ENCODE measurements around the gene IL4R.
"Not testable (repeated sequence)": the region's sequence is repeated elsewhere in the genome, so short reads cannot be mapped to it uniquely, and the experiment has no call there.

The IL4R gene

DNA sequence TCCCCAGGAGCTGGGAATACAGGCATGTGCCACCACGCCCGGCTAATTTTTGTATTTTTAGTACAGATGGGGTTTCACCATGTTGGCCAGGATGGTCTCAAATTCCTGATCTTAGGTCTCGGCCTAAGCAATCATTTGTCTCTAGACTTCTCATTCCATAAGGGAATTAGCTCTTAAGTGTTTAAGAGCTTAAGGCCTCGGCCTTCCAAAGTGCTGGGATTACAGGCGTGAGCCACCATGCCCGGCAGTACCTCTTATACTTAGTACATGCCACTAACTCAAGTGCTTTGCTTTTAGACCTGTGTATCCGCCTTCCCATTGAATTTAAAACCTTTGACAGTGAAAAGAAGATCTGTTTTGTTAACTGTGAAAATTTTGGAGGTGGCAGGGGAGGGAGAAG, 71.6 kb downstream of the IL4R start:
- H3K27me3 ChIP-seq (replicated peaks; ENCODE audit: control insufficient read depth, insufficient read depth, low read length, poor library complexity, severe bottlenecking), result no peaks in the 10 kb centered on the region
- no peaks in the 10 kb centered on the region for H3K4me1 ChIP-seq (ENCODE audit: control insufficient read depth, insufficient read depth, low read length, poor library complexity, severe bottlenecking)
- no peak overlapping the region for H3K4me3 ChIP-seq (ENCODE audit: insufficient read depth, low read depth, low read length, poor library complexity, severe bottlenecking)
- DNase-seq, result no peak
- no peaks in the 10 kb centered on the region for H3K9me3 ChIP-seq (ENCODE audit: control insufficient read depth, low read length)
- H3K36me3 ChIP-seq (ENCODE audit: control insufficient read depth, insufficient read depth, low read length), result no peaks in the 10 kb centered on the region
- H3K27ac ChIP-seq (ENCODE audit: insufficient read depth, low read length, poor library complexity, severe bottlenecking), result no peak overlapping the region

GRCh38 chr16:27386674-27387073, 72.9 kb downstream of the IL4R start:
- no peak overlapping the region for H3K27ac ChIP-seq (ENCODE audit: insufficient read depth, low read length, poor library complexity, severe bottlenecking)
- no peak overlapping the region for H3K4me3 ChIP-seq (ENCODE audit: insufficient read depth, low read depth, low read length, poor library complexity, severe bottlenecking)
- no peaks in the 10 kb centered on the region for H3K36me3 ChIP-seq (ENCODE audit: control insufficient read depth, insufficient read depth, low read length)
- DNase-seq, result no peak
- no peaks in the 10 kb centered on the region for H3K9me3 ChIP-seq (ENCODE audit: control insufficient read depth, low read length)
- no peaks in the 10 kb centered on the region for H3K27me3 ChIP-seq (replicated peaks; ENCODE audit: control insufficient read depth, insufficient read depth, low read length, poor library complexity, severe bottlenecking)
- no peaks in the 10 kb centered on the region for H3K4me1 ChIP-seq (ENCODE audit: control insufficient read depth, insufficient read depth, low read length, poor library complexity, severe bottlenecking)

DNA sequence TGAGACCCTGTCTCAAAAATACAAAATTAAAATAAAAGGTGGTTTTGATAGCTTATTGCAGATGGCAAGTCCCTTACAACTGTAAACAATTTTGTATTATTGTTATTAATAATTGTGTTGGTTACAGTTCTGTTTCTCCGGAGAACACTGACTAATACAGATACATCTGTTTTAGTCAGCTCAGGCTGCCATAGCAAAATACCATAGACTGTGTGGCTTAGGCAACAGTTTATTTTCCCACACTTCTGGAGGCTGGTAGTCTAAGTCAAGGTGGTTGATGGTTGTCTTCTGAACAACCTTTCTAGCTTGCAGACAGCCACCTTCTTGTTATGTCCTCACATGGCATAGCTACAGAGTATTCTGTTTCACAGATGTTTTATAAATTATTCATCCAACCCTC, 74.0 kb downstream of the IL4R start:
- Histone ChIP-seq H3K36me3 (ENCODE audit: control insufficient read depth, insufficient read depth, low read length) (no peaks in the 10 kb centered on the region), H3K27ac (ENCODE audit: insufficient read depth, low read length, poor library complexity, severe bottlenecking) (no peak overlapping the region), H3K4me1 (ENCODE audit: control insufficient read depth, insufficient read depth, low read length, poor library complexity, severe bottlenecking) (no peaks in the 10 kb centered on the region), H3K4me3 (ENCODE audit: insufficient read depth, low read depth, low read length, poor library complexity, severe bottlenecking) (no peak overlapping the region), H3K27me3 (replicated peaks; ENCODE audit: control insufficient read depth, insufficient read depth, low read length, poor library complexity, severe bottlenecking) (no peaks in the 10 kb centered on the region), H3K9me3 (ENCODE audit: control insufficient read depth, low read length) (no peaks in the 10 kb centered on the region)
- no peak for DNase-seq

- Histone ChIP-seq H3K27me3 (replicated peaks; ENCODE audit: control insufficient read depth, insufficient read depth, low read length, poor library complexity, severe bottlenecking) (no peaks in the 10 kb centered on the region), H3K27ac (ENCODE audit: insufficient read depth, low read length, poor library complexity, severe bottlenecking) (no peak overlapping the region), H3K4me1 (ENCODE audit: control insufficient read depth, insufficient read depth, low read length, poor library complexity, severe bottlenecking) (no peaks in the 10 kb centered on the region), H3K4me3 (ENCODE audit: insufficient read depth, low read depth, low read length, poor library complexity, severe bottlenecking) (no peak overlapping the region), H3K9me3 (ENCODE audit: control insufficient read depth, low read length) (no peaks in the 10 kb centered on the region), H3K36me3 (ENCODE audit: control insufficient read depth, insufficient read depth, low read length) (no peaks in the 10 kb centered on the region)
- DNase-seq, result no peak
Measured at GRCh38 chr16:27389272-27389961, 75.6 kb downstream of the IL4R start.

GRCh38 chr16:27390151-27390550, 76.4 kb downstream of the IL4R start:
- Histone ChIP-seq H3K27me3 (replicated peaks; ENCODE audit: control insufficient read depth, insufficient read depth, low read length, poor library complexity, severe bottlenecking) (no peaks in the 10 kb centered on the region), H3K4me3 (ENCODE audit: insufficient read depth, low read depth, low read length, poor library complexity, severe bottlenecking) (no peak overlapping the region), H3K9me3 (ENCODE audit: control insufficient read depth, low read length) (no peaks in the 10 kb centered on the region), H3K27ac (ENCODE audit: insufficient read depth, low read length, poor library complexity, severe bottlenecking) (no peak overlapping the region), H3K36me3 (ENCODE audit: control insufficient read depth, insufficient read depth, low read length) (no peaks in the 10 kb centered on the region), H3K4me1 (ENCODE audit: control insufficient read depth, insufficient read depth, low read length, poor library complexity, severe bottlenecking) (no peaks in the 10 kb centered on the region)
- DNase-seq, result no peak

- Histone ChIP-seq H3K27ac (ENCODE audit: insufficient read depth, low read length, poor library complexity, severe bottlenecking) (no peak overlapping the region), H3K4me1 (ENCODE audit: control insufficient read depth, insufficient read depth, low read length, poor library complexity, severe bottlenecking) (no peaks in the 10 kb centered on the region), H3K27me3 (replicated peaks; ENCODE audit: control insufficient read depth, insufficient read depth, low read length, poor library complexity, severe bottlenecking) (no peaks in the 10 kb centered on the region), H3K4me3 (ENCODE audit: insufficient read depth, low read depth, low read length, poor library complexity, severe bottlenecking) (no peak overlapping the region), H3K36me3 (ENCODE audit: control insufficient read depth, insufficient read depth, low read length) (no peaks in the 10 kb centered on the region), H3K9me3 (ENCODE audit: control insufficient read depth, low read length) (no peaks in the 10 kb centered on the region)
- DNase-seq, result no peak
Measured at GRCh38 chr16:27392671-27393070, 78.9 kb downstream of the IL4R start.

GRCh38 chr16:27394516-27394915, 80.7 kb downstream of the IL4R start:
- H3K36me3 ChIP-seq (ENCODE audit: control insufficient read depth, insufficient read depth, low read length), result no peaks in the 10 kb centered on the region
- no peak overlapping the region for H3K4me3 ChIP-seq (ENCODE audit: insufficient read depth, low read depth, low read length, poor library complexity, severe bottlenecking)
- no peaks in the 10 kb centered on the region for H3K27me3 ChIP-seq (replicated peaks; ENCODE audit: control insufficient read depth, insufficient read depth, low read length, poor library complexity, severe bottlenecking)
- no peaks in the 10 kb centered on the region for H3K4me1 ChIP-seq (ENCODE audit: control insufficient read depth, insufficient read depth, low read length, poor library complexity, severe bottlenecking)
- H3K27ac ChIP-seq (ENCODE audit: insufficient read depth, low read length, poor library complexity, severe bottlenecking), result no peak overlapping the region
- DNase-seq, result no peak
- no peaks in the 10 kb centered on the region for H3K9me3 ChIP-seq (ENCODE audit: control insufficient read depth, low read length)

DNA sequence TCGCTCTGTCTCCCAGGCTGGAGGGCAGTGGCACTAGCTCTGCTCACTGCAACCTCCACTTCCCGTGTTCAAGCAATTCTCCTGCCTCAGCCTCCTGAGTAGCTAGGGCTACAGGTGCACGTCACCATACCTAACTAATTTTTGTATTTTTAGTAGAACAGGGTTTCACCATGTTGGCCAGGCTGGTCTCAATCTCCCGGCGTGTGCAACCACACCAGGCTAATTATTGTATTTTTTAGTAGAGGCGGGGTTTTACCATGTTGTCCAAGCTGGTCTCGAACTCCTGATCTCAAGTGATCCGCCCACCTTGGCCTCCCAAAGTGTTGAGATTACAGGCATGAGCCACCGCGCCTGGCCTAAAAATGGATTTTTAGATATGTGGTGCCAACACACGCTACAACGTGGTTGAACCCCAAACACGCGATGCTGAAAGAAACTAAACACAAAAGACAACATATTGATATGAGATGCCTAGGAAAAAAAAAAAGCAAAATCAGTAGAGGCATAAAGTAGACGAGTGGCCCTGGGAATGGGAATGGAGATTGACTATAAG, 84.6 kb downstream of the IL4R start:
- H3K27ac ChIP-seq (ENCODE audit: insufficient read depth, low read length, poor library complexity, severe bottlenecking); H3K4me3 ChIP-seq (ENCODE audit: insufficient read depth, low read depth, low read length, poor library complexity, severe bottlenecking); DNase-seq: not testable (repeated sequence)

DNA sequence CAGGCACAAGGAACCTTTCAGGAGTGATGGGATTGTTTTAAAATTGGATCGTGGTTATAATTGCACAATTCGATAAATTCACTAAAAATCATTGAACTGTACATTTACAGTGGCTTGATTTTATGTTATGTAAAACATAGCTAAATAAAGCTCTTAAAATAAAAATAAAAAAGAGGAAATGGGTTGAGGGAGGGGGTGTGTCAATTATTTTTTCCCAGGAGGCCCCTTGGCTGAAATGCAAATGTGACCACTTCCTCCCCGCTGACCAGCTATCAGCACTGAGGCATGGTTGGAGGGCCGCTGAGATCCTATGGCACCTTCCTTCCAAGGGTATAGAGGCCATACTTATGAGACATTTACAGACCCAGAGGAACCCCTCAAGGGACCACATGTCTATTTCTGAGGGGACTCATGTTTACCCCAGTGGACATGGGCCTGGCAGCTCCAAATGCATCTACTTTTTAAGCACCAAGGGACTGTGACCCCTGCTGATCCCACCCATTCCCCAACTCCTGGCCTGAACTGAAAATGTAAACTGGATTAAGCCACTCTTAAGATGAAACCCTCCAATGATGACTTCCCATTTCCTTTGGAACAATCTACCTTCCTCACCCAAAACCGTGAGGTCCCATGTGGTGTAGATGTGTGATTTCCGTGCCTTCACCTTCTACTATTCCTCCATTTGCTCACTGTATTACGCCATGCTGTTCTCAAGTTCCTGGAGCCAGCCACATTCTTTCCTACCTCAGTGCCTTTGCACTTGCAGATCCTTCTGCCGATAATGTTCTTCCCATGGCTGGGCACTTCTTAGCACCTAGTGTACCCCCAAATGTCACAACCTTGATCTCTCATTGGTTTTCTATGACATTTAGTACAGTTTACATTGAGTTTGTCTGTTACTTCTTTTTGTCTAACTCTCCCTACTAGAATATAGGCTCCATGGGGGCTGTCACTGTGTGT, 85.4 kb downstream of the IL4R start:
- Histone ChIP-seq H3K4me1 (ENCODE audit: control insufficient read depth, insufficient read depth, low read length, poor library complexity, severe bottlenecking) (peaks cover 21% of the 10 kb centered on the region), H3K4me3 (ENCODE audit: insufficient read depth, low read depth, low read length, poor library complexity, severe bottlenecking) (no peak overlapping the region), H3K27me3 (replicated peaks; ENCODE audit: control insufficient read depth, insufficient read depth, low read length, poor library complexity, severe bottlenecking) (no peaks in the 10 kb centered on the region), H3K9me3 (ENCODE audit: control insufficient read depth, low read length) (no peaks in the 10 kb centered on the region), H3K27ac (ENCODE audit: insufficient read depth, low read length, poor library complexity, severe bottlenecking) (no peak overlapping the region), H3K36me3 (ENCODE audit: control insufficient read depth, insufficient read depth, low read length) (no peaks in the 10 kb centered on the region)
- DNase-seq, result no peak

More for the DNA sequence above, 84.6 kb downstream of the IL4R start:
- H3K9me3 ChIP-seq (ENCODE audit: control insufficient read depth, low read length); H3K36me3 ChIP-seq (ENCODE audit: control insufficient read depth, insufficient read depth, low read length); H3K27me3 ChIP-seq (replicated peaks; ENCODE audit: control insufficient read depth, insufficient read depth, low read length, poor library complexity, severe bottlenecking): not testable (repeated sequence)
- peaks cover 13% of the 10 kb centered on the region for H3K4me1 ChIP-seq (ENCODE audit: control insufficient read depth, insufficient read depth, low read length, poor library complexity, severe bottlenecking)

GRCh38 chr16:27399969-27400368, 86.2 kb downstream of the IL4R start:
- H3K4me3 ChIP-seq (ENCODE audit: insufficient read depth, low read depth, low read length, poor library complexity, severe bottlenecking), result no peak overlapping the region
- no peaks in the 10 kb centered on the region for H3K9me3 ChIP-seq (ENCODE audit: control insufficient read depth, low read length)
- no peak overlapping the region for H3K27ac ChIP-seq (ENCODE audit: insufficient read depth, low read length, poor library complexity, severe bottlenecking)
- DNase-seq, result no peak
- no peaks in the 10 kb centered on the region for H3K27me3 ChIP-seq (replicated peaks; ENCODE audit: control insufficient read depth, insufficient read depth, low read length, poor library complexity, severe bottlenecking)
- H3K4me1 ChIP-seq (ENCODE audit: control insufficient read depth, insufficient read depth, low read length, poor library complexity, severe bottlenecking), result peaks cover 28% of the 10 kb centered on the region
- H3K36me3 ChIP-seq (ENCODE audit: control insufficient read depth, insufficient read depth, low read length), result no peaks in the 10 kb centered on the region

Data from effector memory CD4-positive, alpha-beta T cell (primary cell).